Activated naive CD8-positive, alpha-beta T cell (primary cell): ENCODE data around the gene TMEM169.

ENCODE experiments used
- H3K27ac Mint-ChIP-seq: one replicate; pipeline ENCODE4 v1.8.0; 2021; ENCODE audit warnings: mixed read lengths
- H3K27me3 Mint-ChIP-seq: one replicate; pipeline ENCODE4 v1.8.0; 2021; ENCODE audit warnings: mixed read lengths
- H3K36me3 Mint-ChIP-seq: one replicate; pipeline ENCODE4 v1.8.0; 2021; ENCODE audit warnings: mixed read lengths
- H3K4me1 Mint-ChIP-seq: one replicate; pipeline ENCODE4 v1.8.0; 2021; ENCODE audit warnings: low read depth, mixed read lengths
- H3K4me3 Mint-ChIP-seq: one replicate; pipeline ENCODE4 v1.8.0; 2021; ENCODE audit warnings: mild to moderate bottlenecking, mixed read lengths
- H3K9me3 Mint-ChIP-seq: one replicate; pipeline ENCODE4 v1.8.0; 2021; ENCODE audit warnings: low read depth, mixed read lengths

TMEM169 gene

DNA sequence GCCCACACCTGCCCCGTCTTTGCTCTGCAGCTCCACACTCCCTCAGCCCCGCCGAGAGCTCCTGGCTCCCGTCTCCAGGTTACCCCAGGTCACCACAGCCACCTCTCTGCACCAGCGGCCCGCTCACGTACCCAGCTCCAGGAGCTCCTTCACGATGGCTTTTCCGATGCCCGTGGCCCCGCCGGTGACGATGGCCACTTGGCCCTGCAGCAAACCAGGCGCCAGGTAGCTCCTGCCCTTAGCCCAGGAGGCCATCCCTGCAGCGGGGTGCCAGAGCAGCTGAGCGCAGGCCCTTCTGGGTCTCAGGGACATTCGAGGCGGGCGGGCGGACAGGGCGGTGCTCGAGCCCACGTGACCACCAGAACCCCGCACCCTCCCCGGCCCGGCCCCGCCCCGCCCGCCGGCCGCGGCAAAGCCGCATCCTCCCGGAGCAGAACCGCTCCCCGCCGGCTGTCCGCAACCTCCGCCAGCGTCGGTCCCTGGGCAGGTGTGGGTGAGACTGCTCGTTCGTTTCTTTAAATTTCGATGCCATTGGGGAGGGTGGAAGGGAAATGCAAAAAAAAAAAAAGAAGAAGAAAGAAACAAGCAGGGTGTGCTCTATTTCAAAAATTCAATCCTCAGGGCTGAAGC is at the start of gene TMEM169, which contains the start of gene PECR:
TSS of gene TMEM169 (plus strand) at position 433 of the 630 bp plus-strand sequence. CDS start 14,045 bp downstream, outside the sequence.
TSS of gene PECR (minus strand) at position 323 of the 630 bp plus-strand sequence. CDS start at position 255, 68 bp downstream.
- Mint-ChIP-seq H3K4me1 (peaks cover 65% of the 10 kb centered on the region), H3K4me3 (peak within 1 kb of the TSS; percentile 89)

GRCh38 chr2:216031960-216032689 is 49.6 kb upstream of the TMEM169 start:
- no peaks in the 10 kb centered on the region for H3K9me3 Mint-ChIP-seq
- H3K27me3 Mint-ChIP-seq, result no peaks in the 10 kb centered on the region
- peaks cover 26% of the 10 kb centered on the region for H3K4me1 Mint-ChIP-seq
- H3K27ac Mint-ChIP-seq, result peak overlapping the region; percentile 95
- peak overlapping the region; percentile 72 for H3K4me3 Mint-ChIP-seq
- peaks cover 2% of the 10 kb centered on the region for H3K36me3 Mint-ChIP-seq

More for the DNA sequence above, at the start of gene TMEM169, which contains the start of gene PECR:
- no peaks in the 10 kb centered on the region for H3K36me3 Mint-ChIP-seq
- no peaks in the 10 kb centered on the region for H3K27me3 Mint-ChIP-seq
- peak within 1 kb of the TSS; percentile 94 for H3K27ac Mint-ChIP-seq
- H3K9me3 Mint-ChIP-seq, result no peaks in the 10 kb centered on the region

DNA sequence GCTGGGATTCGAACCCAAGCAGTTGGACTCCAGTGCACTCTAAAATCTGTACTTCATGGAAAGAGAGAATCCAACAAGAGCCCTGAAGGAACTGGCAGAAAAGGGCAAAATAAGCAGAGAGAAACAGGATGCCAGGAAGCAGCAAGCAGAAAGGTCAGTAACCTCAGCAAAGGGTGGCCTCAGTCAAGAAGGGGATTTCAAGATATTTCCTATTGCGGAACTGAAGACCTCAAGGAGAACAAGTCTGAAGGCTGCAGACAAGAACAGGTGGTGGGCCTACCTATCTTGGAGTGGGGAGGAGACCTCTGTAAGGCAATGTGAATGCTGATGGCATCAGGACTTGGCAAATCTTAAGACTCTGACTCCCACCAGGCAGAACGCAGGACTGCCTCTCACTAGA is 48.3 kb upstream of the TMEM169 start:
- Mint-ChIP-seq H3K27ac (no peak overlapping the region), H3K4me3 (no peak overlapping the region), H3K36me3 (peaks cover 2% of the 10 kb centered on the region)

GRCh38 chr2:216034065-216034464 is 47.7 kb upstream of the TMEM169 start:
- Mint-ChIP-seq H3K36me3 (peaks cover 2% of the 10 kb centered on the region), H3K4me3 (no peak overlapping the region), H3K9me3 (no peaks in the 10 kb centered on the region), H3K4me1 (peaks cover 26% of the 10 kb centered on the region), H3K27me3 (no peaks in the 10 kb centered on the region), H3K27ac (no peak overlapping the region)

More for the DNA sequence above, 48.3 kb upstream of the TMEM169 start:
- H3K4me1 Mint-ChIP-seq, result peaks cover 26% of the 10 kb centered on the region
- H3K9me3 Mint-ChIP-seq, result no peaks in the 10 kb centered on the region
- no peaks in the 10 kb centered on the region for H3K27me3 Mint-ChIP-seq

- H3K9me3 Mint-ChIP-seq, result no peaks in the 10 kb centered on the region
- H3K27ac Mint-ChIP-seq, result no peak overlapping the region
- H3K36me3 Mint-ChIP-seq, result no peaks in the 10 kb centered on the region
- H3K4me1 Mint-ChIP-seq, result no peaks in the 10 kb centered on the region
- H3K4me3 Mint-ChIP-seq, result no peak overlapping the region
- no peaks in the 10 kb centered on the region for H3K27me3 Mint-ChIP-seq
Observed at GRCh38 chr2:216039918-216040317, 41.8 kb upstream of the TMEM169 start.

DNA sequence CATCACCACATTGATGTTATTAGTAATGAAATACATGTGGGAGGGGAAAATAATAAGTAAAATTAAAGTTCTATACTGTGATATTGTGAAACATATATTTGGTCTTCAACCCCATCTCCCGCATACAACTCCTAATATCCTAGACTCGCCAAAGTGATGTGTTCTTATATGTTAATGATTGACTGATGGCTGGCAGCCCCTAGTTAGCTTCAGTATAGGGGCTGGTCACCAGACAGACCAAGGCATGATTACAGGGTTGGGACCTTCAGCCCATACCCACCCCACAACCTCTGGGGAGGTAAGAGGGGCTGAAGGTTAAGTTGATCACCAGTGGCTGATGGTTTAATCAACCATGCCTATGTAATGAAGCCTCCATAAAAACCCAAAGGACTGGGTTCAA is 40.3 kb upstream of the TMEM169 start:
- Mint-ChIP-seq H3K9me3 (no peaks in the 10 kb centered on the region), H3K27me3 (no peaks in the 10 kb centered on the region), H3K4me1 (no peaks in the 10 kb centered on the region), H3K4me3 (no peak overlapping the region), H3K27ac (no peak overlapping the region), H3K36me3 (no peaks in the 10 kb centered on the region)

GRCh38 chr2:216043949-216044348 is 37.8 kb upstream of the TMEM169 start:
- Mint-ChIP-seq H3K27me3 (no peaks in the 10 kb centered on the region), H3K4me1 (no peaks in the 10 kb centered on the region), H3K27ac (peak overlapping the region; percentile 4)

GRCh38 chr2:216044883-216045486 is 36.7 kb upstream of the TMEM169 start:
- H3K36me3 Mint-ChIP-seq, result peaks cover under 1% of the 10 kb centered on the region
- H3K4me3 Mint-ChIP-seq, result no peak overlapping the region
- H3K9me3 Mint-ChIP-seq, result no peaks in the 10 kb centered on the region
- no peaks in the 10 kb centered on the region for H3K4me1 Mint-ChIP-seq
- H3K27me3 Mint-ChIP-seq, result no peaks in the 10 kb centered on the region
- no peak overlapping the region for H3K27ac Mint-ChIP-seq

More at GRCh38 chr2:216043949-216044348, 37.8 kb upstream of the TMEM169 start:
- Mint-ChIP-seq H3K9me3 (no peaks in the 10 kb centered on the region), H3K4me3 (no peak overlapping the region), H3K36me3 (no peaks in the 10 kb centered on the region)

DNA sequence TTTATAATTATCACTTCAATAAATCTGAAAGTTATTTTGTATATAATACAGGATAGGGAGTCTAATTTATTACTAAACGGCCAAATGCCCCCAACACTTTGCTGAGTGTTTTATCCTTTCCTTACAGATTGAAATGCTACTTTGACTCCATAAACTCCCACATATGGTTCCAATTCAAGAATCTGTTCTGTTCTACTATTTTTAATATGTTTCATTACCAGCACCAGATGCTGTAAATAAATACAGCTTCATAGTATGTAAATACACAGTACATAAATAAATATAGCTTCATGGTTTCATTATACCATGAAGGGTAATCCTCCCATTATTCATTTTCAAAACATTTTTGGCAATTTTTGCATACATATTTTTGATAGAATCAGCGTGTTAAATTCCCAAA is 34.3 kb upstream of the TMEM169 start:
- H3K4me3 Mint-ChIP-seq, result no peak overlapping the region
- H3K36me3 Mint-ChIP-seq, result peaks cover 5% of the 10 kb centered on the region
- no peaks in the 10 kb centered on the region for H3K27me3 Mint-ChIP-seq
- H3K9me3 Mint-ChIP-seq, result no peaks in the 10 kb centered on the region
- no peaks in the 10 kb centered on the region for H3K4me1 Mint-ChIP-seq
- H3K27ac Mint-ChIP-seq, result no peak overlapping the region

- no peaks in the 10 kb centered on the region for H3K27me3 Mint-ChIP-seq
- no peaks in the 10 kb centered on the region for H3K4me1 Mint-ChIP-seq
- no peak overlapping the region for H3K4me3 Mint-ChIP-seq
- H3K27ac Mint-ChIP-seq, result no peak overlapping the region
- H3K36me3 Mint-ChIP-seq, result peaks cover 8% of the 10 kb centered on the region
- H3K9me3 Mint-ChIP-seq, result no peaks in the 10 kb centered on the region
Observed at GRCh38 chr2:216049452-216049851, 32.3 kb upstream of the TMEM169 start.

DNA sequence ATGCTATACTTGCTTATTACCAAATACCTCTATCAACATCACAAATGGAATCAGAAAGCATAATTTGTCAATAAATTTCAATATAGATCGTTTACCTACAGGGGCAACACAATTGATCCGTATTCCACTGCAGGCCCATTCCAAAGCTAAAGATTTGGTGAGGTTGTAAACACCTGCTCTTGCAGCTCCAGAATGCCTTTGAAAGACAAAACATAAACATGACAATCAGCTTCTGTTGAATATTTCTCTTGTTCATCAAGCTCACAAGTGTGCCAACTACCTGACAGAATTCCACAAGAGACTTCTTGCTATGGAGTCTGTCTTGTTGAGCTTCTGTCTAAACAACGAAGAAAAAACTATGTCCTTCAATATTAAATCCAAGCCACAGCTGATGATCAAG is 30.4 kb upstream of the TMEM169 start:
- H3K4me3 Mint-ChIP-seq, result no peak overlapping the region
- no peaks in the 10 kb centered on the region for H3K27me3 Mint-ChIP-seq
- no peak overlapping the region for H3K27ac Mint-ChIP-seq
- peaks cover 12% of the 10 kb centered on the region for H3K36me3 Mint-ChIP-seq
- no peaks in the 10 kb centered on the region for H3K9me3 Mint-ChIP-seq
- peaks cover 4% of the 10 kb centered on the region for H3K4me1 Mint-ChIP-seq

GRCh38 chr2:216052420-216052819 is 29.3 kb upstream of the TMEM169 start:
- no peak overlapping the region for H3K4me3 Mint-ChIP-seq
- peaks cover 12% of the 10 kb centered on the region for H3K36me3 Mint-ChIP-seq
- no peaks in the 10 kb centered on the region for H3K27me3 Mint-ChIP-seq
- H3K27ac Mint-ChIP-seq, result no peak overlapping the region
- peaks cover 12% of the 10 kb centered on the region for H3K4me1 Mint-ChIP-seq
- no peaks in the 10 kb centered on the region for H3K9me3 Mint-ChIP-seq

DNA sequence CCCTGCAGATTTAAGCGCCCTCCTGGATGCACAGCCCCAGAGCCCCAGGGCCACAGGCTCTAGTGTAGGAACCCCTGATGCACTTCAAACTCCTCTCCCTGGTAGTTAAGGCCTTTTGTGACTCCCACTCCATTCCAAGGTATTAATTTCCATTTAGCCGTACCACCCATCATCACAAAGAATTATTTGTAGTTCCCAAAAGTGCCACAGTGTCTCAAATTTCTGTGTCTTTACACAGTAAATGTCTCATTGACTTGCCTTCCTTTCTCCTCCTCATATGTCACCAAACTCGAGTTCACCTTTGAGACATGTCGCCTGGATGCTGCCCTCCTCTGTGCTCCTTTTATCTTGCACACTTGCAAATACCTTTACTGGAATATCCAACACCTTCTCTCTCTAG is 26.0 kb upstream of the TMEM169 start:
- no peaks in the 10 kb centered on the region for H3K9me3 Mint-ChIP-seq
- no peaks in the 10 kb centered on the region for H3K27me3 Mint-ChIP-seq
- H3K27ac Mint-ChIP-seq, result no peak overlapping the region
- peaks cover 12% of the 10 kb centered on the region for H3K36me3 Mint-ChIP-seq
- no peak overlapping the region for H3K4me3 Mint-ChIP-seq
- peaks cover 28% of the 10 kb centered on the region for H3K4me1 Mint-ChIP-seq

GRCh38 chr2:216056739-216057138 is 25.0 kb upstream of the TMEM169 start:
- peak overlapping the region; percentile 94 for H3K27ac Mint-ChIP-seq

GRCh38 chr2:216057688-216058193 is 24.0 kb upstream of the TMEM169 start:
- Mint-ChIP-seq H3K4me1 (peaks cover 28% of the 10 kb centered on the region), H3K9me3 (no peaks in the 10 kb centered on the region), H3K4me3 (peak overlapping the region; percentile 70), H3K27me3 (no peaks in the 10 kb centered on the region), H3K27ac (peak overlapping the region; percentile 94), H3K36me3 (peaks cover 12% of the 10 kb centered on the region)

More at GRCh38 chr2:216056739-216057138, 25.0 kb upstream of the TMEM169 start:
- H3K9me3 Mint-ChIP-seq, result no peaks in the 10 kb centered on the region
- no peaks in the 10 kb centered on the region for H3K27me3 Mint-ChIP-seq
- H3K36me3 Mint-ChIP-seq, result peaks cover 13% of the 10 kb centered on the region
- peaks cover 28% of the 10 kb centered on the region for H3K4me1 Mint-ChIP-seq
- H3K4me3 Mint-ChIP-seq, result peak overlapping the region; percentile 35
